ENCODE data around the gene ROR2. TPM values are rescaled to one million over a fixed set of nuclear protein-coding genes. Genes with fewer than 3 reads are reported as not detected.

Gene ROR2
- total RNA-seq, 1 experiment from 2014 or later, result 5.9 TPM

- no peak for ATAC-seq
- TF ChIP-seq CTCF (IDR thresholded peaks at IDR 0.05), result no peak
- TF ChIP-seq TCF7L2 (IDR thresholded peaks at IDR 0.05; ENCODE audit: low read depth, low read length), result no peak
- no peak for TF ChIP-seq POLR2AphosphoS5 (IDR thresholded peaks at IDR 0.05; ENCODE audit: low read depth, low read length)
- TF ChIP-seq REST (IDR thresholded peaks at IDR 0.05; ENCODE audit: insufficient read depth in 1 of 2, low read depth in 2 of 2, low read length in 1 of 2), result no peak
- in situ Hi-C loops (cut with HindIII; ENCODE audit: low pct_unique_long_range_greater_than_20kb, low sequenced_read_pairs) (no loop called here), intact Hi-C loops (cut with micrococcal nuclease; ENCODE audit: unreplicated experiment) (no loop called here)
- H3K9me3 ChIP-seq (ENCODE audit: control insufficient read depth, insufficient read depth, low read depth, low read length), result no peaks in the 10 kb centered on the region
- ChIA-PET CTCF (no interaction called here), POLR2A (no interaction called here)
- H3K4me1 ChIP-seq (ENCODE audit: control insufficient read depth, insufficient read depth, low read length), result no peaks in the 10 kb centered on the region
- no peaks in the 10 kb centered on the region for H3K27me3 ChIP-seq (ENCODE audit: control insufficient read depth, insufficient read depth, low read length)
- BruUV-seq (replicated peaks), result no TSS peak
- no peak overlapping the region for H3K4me3 ChIP-seq (ENCODE audit: low read depth in 2 of 2, low read length in 2 of 2)
- no peak overlapping the region for H3K27ac ChIP-seq (ENCODE audit: low read length)
- no peak for DNase-seq (ENCODE audit: low read depth, low spot score)
- no peaks in the 10 kb centered on the region for H3K36me3 ChIP-seq (ENCODE audit: control insufficient read depth, insufficient read depth, low read length)
Observed at GRCh38 chr9:91813176-91813795, 136.7 kb downstream of the ROR2 start.

GRCh38 chr9:91812191-91812590 is 137.8 kb downstream of the ROR2 start:
- TF ChIP-seq SIN3A (IDR thresholded peaks at IDR 0.05; ENCODE audit: borderline replicate concordance, insufficient read depth, low read depth, low read length) (no peak), REST (IDR thresholded peaks at IDR 0.05; ENCODE audit: insufficient read depth in 1 of 2, low read depth in 2 of 2, low read length in 1 of 2) (no peak), CTCF (IDR thresholded peaks at IDR 0.05) (no peak), TCF7L2 (IDR thresholded peaks at IDR 0.05; ENCODE audit: low read depth, low read length) (no peak), POLR2AphosphoS5 (IDR thresholded peaks at IDR 0.05; ENCODE audit: low read depth, low read length) (no peak)
- ChIA-PET POLR2A (no interaction called here), CTCF (no interaction called here)
- ATAC-seq (no peak), DNase-seq (ENCODE audit: low read depth, low spot score) (no peak)
- no peaks in the 10 kb centered on the region for H3K4me1 ChIP-seq (ENCODE audit: control insufficient read depth, insufficient read depth, low read length)
- no peaks in the 10 kb centered on the region for H3K27me3 ChIP-seq (ENCODE audit: control insufficient read depth, insufficient read depth, low read length)
- no peaks in the 10 kb centered on the region for H3K9me3 ChIP-seq (ENCODE audit: control insufficient read depth, insufficient read depth, low read depth, low read length)
- H3K4me3 ChIP-seq (ENCODE audit: low read depth in 2 of 2, low read length in 2 of 2), result no peak overlapping the region
- no TSS peak for BruUV-seq (replicated peaks)
- H3K36me3 ChIP-seq (ENCODE audit: control insufficient read depth, insufficient read depth, low read length), result no peaks in the 10 kb centered on the region
- intact Hi-C loops (cut with micrococcal nuclease; ENCODE audit: unreplicated experiment), result no loop called here
- in situ Hi-C loops (cut with HindIII; ENCODE audit: low pct_unique_long_range_greater_than_20kb, low sequenced_read_pairs), result no loop called here
- H3K27ac ChIP-seq (ENCODE audit: low read length), result no peak overlapping the region

All from Panc1 (cell line).